Aorta (tissue), 5 donors: Measurements from ENCODE around the gene NXPE3. TPM values are rescaled to one million over a fixed set of nuclear protein-coding genes. Genes with fewer than 3 reads are reported as not detected.

ENCODE experiments used
- ATAC-seq: fragments of 200-7000 bp; cut with Tn5 transposase; one replicate; pipeline ENCODE4 v1.9.1; 2022; ENCODE audit warnings: moderate library complexity; ENCODE audit not compliant: low FRiP score
- DNase-seq, 2 donors: peaks; one replicate each; pipeline ENCODE4 v3.0.0-alpha.2; 2020
- H3K27ac ChIP-seq, 2 donors: one replicate each; pipeline ENCODE4 v1.5.1; 2013; ENCODE audit warnings: low read length in 2 of 2, mild to moderate bottlenecking in 2 of 2, moderate library complexity in 2 of 2, control low read depth in 1 of 2, inconsistent platforms in 1 of 2, low read depth in 1 of 2
- H3K27me3 ChIP-seq, 2 donors: one replicate each; pipeline ENCODE4 v1.6.1; 2013; ENCODE audit warnings: control low read depth in 1 of 2, low read length in 1 of 2, mild to moderate bottlenecking in 1 of 2, moderate library complexity in 1 of 2; ENCODE audit not compliant: insufficient read depth in 2 of 2, control insufficient read depth in 1 of 2
- H3K36me3 ChIP-seq, 2 donors: one replicate each; pipeline ENCODE4 v1.6.1; 2013; ENCODE audit warnings: control low read depth in 1 of 2, low read length in 1 of 2, mild to moderate bottlenecking in 1 of 2; ENCODE audit not compliant: insufficient read depth in 2 of 2, control insufficient read depth in 1 of 2
- H3K4me1 ChIP-seq, 2 donors: one replicate each; pipeline ENCODE4 v1.6.1; 2013; ENCODE audit warnings: low read length in 2 of 2, control low read depth in 1 of 2, mild to moderate bottlenecking in 1 of 2, moderate library complexity in 1 of 2; ENCODE audit not compliant: insufficient read depth in 2 of 2, control insufficient read depth in 1 of 2
- H3K4me3 ChIP-seq, 2 donors: one replicate each; pipeline ENCODE4 v1.5.1; 2013; ENCODE audit warnings: low read length in 2 of 2, control low read depth in 1 of 2, mild to moderate bottlenecking in 1 of 2
- H3K9me3 ChIP-seq: one replicate; pipeline ENCODE4 v1.6.1; 2013; ENCODE audit warnings: mild to moderate bottlenecking, low read length; ENCODE audit not compliant: control insufficient read depth
- WGBS, 2 donors: extraction: QIAGEN DNeasy Blood & Tissue Kit; methylation state at CpG; one replicate each; pipeline ENCODE4 v1.1.7; 2013; 5-methylcytosine and 5-hydroxymethylcytosine counted together
- intact Hi-C, 2 donors: fragments of 100-400 bp; cut with DNase I; formaldehyde crosslinking; loops; one replicate each; pipeline versions ENCODE4 v1.14.2 to v1.15.0; 2022
- polyA plus RNA-seq, 2 donors: library from polyadenylated mRNA; stranded (reverse); fragments of 200-250 nt; gene quantifications; one replicate each; pipeline ENCODE4 v1.2.3, GENCODE V29; 2013
- total RNA-seq, 2 donors: library from RNA; stranded (reverse); fragmentation: NEBNext Ultra II Directional; extraction: Animal tissue kit (Norgen Biotek cat#: 25700); gene quantifications; one replicate each; pipeline ENCODE4 v1.2.1, GENCODE V29; 2021
- donor health status: healthy with polysubstance abuse.
- donor health status: Bipolar disorder and iron deficiency.
- donor health status: DM: no; HTN: no; CAD: no.
- donor health status: DM: no; HTN: no; CAD: no.
- donor health status: DM: yes; HTN: yes; CAD: no.

NXPE3 gene
- total and polyA plus RNA-seq, 4 donors = 6.4 to 27.2 (median 18.1) TPM

DNA sequence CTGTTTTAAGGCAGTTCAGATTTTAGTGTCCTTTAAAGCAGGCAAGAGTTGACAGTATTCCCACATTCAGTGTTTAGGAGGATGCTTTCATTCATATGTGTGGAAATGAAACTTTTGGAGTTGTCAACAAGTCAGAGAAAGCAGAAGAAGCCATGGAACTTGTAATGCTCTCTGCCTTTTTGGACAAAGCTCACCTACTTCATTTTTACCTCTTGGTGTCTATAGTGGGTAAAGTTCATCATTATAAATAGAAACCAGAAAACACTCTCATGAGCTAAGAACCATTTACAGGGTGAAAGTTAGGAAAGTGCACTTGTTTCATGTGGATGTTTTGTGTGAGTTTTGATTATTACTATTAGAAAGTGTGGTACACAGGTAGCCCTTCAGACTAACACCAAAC lies 61.1 kb downstream of the NXPE3 start:
- H3K4me3 ChIP-seq = no peak overlapping the region
- H3K27me3 ChIP-seq = no peaks in the 10 kb centered on the region
- intact Hi-C loops = no loop called here
- no peak overlapping the region for H3K27ac ChIP-seq
- ATAC-seq (no peak), DNase-seq (no peak)
- H3K36me3 ChIP-seq = no peaks in the 10 kb centered on the region
- H3K9me3 ChIP-seq = no peaks in the 10 kb centered on the region
- no peaks in the 10 kb centered on the region for H3K4me1 ChIP-seq

DNA sequence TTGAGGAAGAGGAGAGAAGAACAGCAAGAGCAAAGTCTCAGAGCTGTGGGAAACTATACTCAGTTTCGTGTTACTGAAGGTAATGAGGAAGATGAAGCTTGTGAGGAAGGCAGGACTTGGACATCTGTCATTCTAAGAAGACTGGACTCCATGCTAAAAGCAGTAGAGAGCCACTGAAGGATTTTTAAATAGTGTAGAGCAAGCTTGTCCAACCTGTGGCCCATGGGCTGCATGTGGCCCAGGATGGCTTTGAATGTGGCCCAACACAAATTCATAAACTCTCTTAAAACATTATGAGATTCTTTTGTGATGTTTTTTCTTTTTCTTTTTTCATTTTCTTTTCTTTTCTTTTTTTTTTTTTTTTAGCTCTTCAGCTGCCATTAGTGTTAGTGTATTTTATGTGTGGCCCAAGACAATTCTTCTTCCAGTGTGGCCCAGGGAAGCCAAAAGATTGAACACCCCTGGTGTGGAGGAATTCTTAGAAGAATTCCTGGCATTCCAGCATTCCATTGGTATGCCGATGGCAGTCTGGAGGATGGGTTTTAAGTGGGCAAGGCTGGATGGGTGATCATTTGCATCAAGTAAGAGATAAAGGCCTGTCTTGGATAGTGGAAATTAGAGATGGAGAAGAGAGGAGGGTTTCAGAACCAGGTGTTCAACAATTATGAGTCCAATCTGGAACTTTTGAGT lies 63.4 kb downstream of the NXPE3 start:
- no peaks in the 10 kb centered on the region for H3K9me3 ChIP-seq
- intact Hi-C loops = no loop called here
- no peak overlapping the region for H3K27ac ChIP-seq
- H3K4me3 ChIP-seq = no peak overlapping the region
- 65% methylated on average over 2 of the region's 2 CpGs for WGBS, 2 donors
- no peaks in the 10 kb centered on the region for H3K27me3 ChIP-seq
- H3K36me3 ChIP-seq = no peaks in the 10 kb centered on the region
- ATAC-seq = no peak
- H3K4me1 ChIP-seq = no peaks in the 10 kb centered on the region
- DNase-seq = no peak

DNA sequence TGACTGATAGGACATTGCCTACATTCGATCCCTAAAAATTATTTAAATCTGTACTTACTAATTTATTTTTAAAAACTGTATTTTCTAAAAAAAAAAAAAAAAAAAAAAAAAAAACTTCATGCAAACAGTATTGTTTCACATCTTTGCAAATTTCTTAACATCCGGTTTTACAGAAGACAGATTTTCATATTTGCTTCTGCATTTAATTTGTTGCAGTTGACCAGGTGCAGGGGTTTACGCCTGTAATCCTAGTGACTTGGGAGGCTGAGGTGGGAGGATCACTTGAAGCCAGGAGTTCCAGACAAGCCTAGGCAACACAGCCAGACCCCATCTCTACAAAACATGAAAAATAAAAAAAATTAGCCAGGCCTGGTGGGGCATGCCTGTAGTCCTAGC lies 63.9 kb downstream of the NXPE3 start:
- ATAC-seq = no peak
- H3K9me3 ChIP-seq = no peaks in the 10 kb centered on the region
- no peaks in the 10 kb centered on the region for H3K36me3 ChIP-seq
- WGBS, 2 donors = 82 to 95% methylated on average over 3 of the region's 3 CpGs
- no peaks in the 10 kb centered on the region for H3K27me3 ChIP-seq
- H3K4me1 ChIP-seq = no peaks in the 10 kb centered on the region
- intact Hi-C loops = no loop called here
- no peak for DNase-seq
- H3K27ac ChIP-seq = no peak overlapping the region
- no peak overlapping the region for H3K4me3 ChIP-seq

DNA sequence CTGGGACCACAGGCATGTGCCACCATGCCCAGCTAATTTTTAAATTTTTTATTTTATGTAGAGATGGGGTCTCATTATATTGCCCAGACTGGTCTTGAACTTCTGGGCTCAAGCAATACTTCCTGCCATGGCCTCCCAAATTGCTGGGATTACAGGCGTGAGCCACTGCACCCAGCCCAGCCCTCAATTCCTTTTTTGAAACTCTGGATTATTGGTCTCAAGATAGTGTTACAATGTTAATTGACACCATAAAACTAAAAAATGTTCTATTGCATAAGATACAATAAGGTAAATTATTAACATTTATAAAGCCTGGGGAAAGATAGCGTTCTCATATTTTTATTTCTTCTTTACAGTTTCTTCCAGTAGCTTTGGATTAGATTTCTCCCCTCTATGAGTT lies 66.4 kb downstream of the NXPE3 start:
- H3K9me3 ChIP-seq = no peaks in the 10 kb centered on the region
- H3K36me3 ChIP-seq = no peaks in the 10 kb centered on the region
- ATAC-seq (no peak), DNase-seq (no peak)
- no peak overlapping the region for H3K27ac ChIP-seq
- WGBS, 2 donors = 97 to 98% methylated on average over 2 of the region's 2 CpGs
- no peak overlapping the region for H3K4me3 ChIP-seq
- intact Hi-C loops = loop anchor here in 1 of 2 donors (5.0 kb wide), 1 partner anchor 33 kb away; no protein-coding TSS in a partner anchor
- H3K27me3 ChIP-seq = peaks cover 0 to 2% of the 10 kb centered on the region in 2 donors
- no peaks in the 10 kb centered on the region for H3K4me1 ChIP-seq

DNA sequence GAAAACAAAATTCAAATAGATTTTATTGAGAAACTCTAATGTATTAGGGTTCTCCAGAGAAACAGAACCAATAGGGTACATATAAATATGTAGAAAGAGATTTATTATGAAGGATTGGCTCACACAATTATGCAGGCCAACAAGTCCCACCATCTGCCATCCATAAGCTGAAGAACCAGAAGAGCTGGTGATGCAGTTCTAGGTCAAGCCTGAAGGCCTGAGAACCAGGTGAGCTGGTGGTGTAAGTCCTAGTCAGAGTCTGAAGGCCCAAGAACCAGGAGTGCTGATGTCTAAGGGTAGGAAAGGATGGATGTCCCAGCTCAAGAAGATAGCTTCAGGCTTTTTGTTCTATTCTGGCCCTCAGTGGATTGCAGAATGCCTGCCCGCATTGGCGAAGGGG lies 67.7 kb downstream of the NXPE3 start:
- Histone ChIP-seq H3K4me3 (no peak overlapping the region), H3K4me1 (no peaks in the 10 kb centered on the region), H3K9me3 (no peaks in the 10 kb centered on the region), H3K27me3 (peaks cover 0 to 2% of the 10 kb centered on the region in 2 donors), H3K36me3 (no peaks in the 10 kb centered on the region), H3K27ac (no peak overlapping the region)
- ATAC-seq (no peak), DNase-seq (no peak)
- intact Hi-C loops = loop anchor here in 1 of 2 donors (5.0 kb wide), 1 partner anchor 34 kb away; no protein-coding TSS in a partner anchor
- 99 to 100% methylated on average over 2 of the region's 2 CpGs for WGBS, 2 donors

DNA sequence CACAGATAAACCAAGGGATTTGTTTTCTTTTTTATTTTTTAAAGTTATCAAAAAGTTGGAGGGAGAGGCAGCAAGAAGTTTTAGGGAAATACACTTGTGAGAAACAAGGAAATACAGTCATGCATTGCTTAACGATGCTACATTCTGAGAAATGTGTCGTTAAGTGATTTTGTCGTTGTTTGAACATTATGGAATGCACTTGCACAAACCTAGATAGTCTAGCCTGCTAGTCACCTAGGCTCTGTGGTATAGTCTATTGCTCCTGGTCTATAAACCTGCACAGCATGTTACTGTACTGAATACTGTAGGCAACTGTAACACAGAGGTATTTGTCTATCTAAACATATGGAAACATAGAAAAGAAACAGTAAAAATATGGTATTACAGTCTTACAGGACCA lies 68.3 kb downstream of the NXPE3 start:
- intact Hi-C loops = loop anchor here in 1 of 2 donors (5.0 kb wide), 1 partner anchor 35 kb away; no protein-coding TSS in a partner anchor

DNA sequence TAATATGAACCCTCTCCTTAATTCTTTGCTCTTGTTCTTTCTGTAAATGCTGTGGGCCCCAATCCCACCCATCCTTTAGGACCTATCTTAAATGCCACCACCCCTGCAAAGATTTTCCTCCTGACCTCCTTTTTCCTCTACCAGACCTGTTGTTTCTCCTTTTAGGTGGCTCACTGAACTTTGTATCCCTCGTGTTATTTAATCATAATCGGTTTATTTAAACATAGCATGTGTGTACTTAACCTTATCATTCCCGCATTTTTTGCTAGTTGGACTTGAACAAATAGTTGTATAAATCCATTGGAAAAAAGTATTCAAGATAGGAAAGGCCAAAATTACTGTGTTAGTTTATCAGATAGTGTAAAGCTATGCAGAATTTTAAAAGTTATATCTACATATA lies 69.3 kb downstream of the NXPE3 start:
- Histone ChIP-seq H3K27me3 (peaks cover 0 to 2% of the 10 kb centered on the region in 2 donors), H3K4me1 (peaks cover 2 to 5% of the 10 kb centered on the region in 2 donors), H3K36me3 (peaks cover 2 to 5% of the 10 kb centered on the region in 2 donors), H3K4me3 (no peak overlapping the region), H3K27ac (peak overlapping the region; percentile 30 to 88), H3K9me3 (no peaks in the 10 kb centered on the region)
- intact Hi-C loops = loop anchor here in 1 of 2 donors (2.0 to 5.0 kb wide), 2 partner anchors 20 to 36 kb away; no protein-coding TSS in a partner anchor
- ATAC-seq = no peak
- 9 to 10% methylated on average over 3 of the region's 3 CpGs for WGBS, 2 donors
- no peak for DNase-seq

More for the DNA sequence above, 68.3 kb downstream of the NXPE3 start:
- WGBS, 2 donors = 90 to 93% methylated on average over 3 of the region's 3 CpGs
- ATAC-seq (no peak), DNase-seq (no peak)
- no peak overlapping the region for H3K4me3 ChIP-seq
- H3K27me3 ChIP-seq = peaks cover 0 to 2% of the 10 kb centered on the region in 2 donors
- peaks cover 0 to 5% of the 10 kb centered on the region in 2 donors for H3K4me1 ChIP-seq
- peak overlapping the region in 1 of 2 donors; percentile 21 for H3K27ac ChIP-seq
- H3K36me3 ChIP-seq = no peaks in the 10 kb centered on the region
- no peaks in the 10 kb centered on the region for H3K9me3 ChIP-seq

DNA sequence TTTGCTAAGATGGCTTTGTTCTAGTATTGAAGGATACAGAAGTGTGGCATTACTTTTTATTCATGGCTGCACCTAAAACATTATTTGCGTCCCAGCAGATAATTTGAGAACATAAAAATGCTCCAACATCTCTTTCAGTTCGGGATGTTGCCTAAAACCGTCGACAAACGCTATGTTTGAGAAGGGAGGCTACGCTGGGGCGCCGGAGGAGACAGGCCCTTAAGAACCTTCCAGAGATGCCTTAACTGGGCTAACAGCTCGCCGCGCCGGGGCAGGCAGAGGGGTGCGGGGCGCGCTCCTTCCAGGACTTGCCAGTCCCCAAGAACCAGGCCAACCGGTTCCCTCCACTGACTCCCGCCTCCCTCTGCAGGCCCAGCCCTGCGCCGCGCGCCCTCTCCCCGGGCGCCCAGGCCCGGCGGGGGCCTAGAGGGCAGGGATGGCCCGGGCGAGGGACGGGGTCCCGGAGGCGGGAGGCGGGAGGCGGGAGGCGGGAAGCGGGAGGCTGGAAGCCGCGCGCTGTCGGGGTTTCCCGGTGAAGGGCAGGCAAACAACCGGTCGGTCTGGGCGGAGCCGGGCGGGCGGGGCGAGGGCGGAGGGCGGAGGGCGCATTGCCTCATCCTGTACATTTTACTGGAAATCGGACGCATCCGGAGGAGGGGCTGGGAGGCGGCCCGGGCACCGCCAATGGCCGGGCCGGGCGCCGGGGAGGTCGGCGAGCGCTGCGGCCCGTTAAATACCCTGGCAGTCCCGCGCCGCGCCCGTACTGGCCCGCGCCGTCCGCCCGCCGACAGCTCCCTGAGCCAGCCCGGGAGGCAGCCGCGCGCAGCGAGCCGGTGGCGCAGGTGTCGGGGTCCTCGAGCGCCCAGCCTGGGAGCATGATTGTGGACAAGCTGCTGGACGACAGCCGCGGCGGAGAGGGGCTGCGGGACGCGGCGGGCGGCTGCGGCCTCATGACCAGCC lies 70.0 kb downstream of the NXPE3 start, which contains the start of gene NFKBIZ:
NFKBIZ (plus strand) TSS at position 761 of the 960 bp plus-strand sequence; CDS start at position 876, 115 bp downstream.
- intact Hi-C loops = loop anchor here in 1 of 2 donors (2.0 to 5.0 kb wide), 2 partner anchors 20 to 37 kb away; no protein-coding TSS in a partner anchor
- Histone ChIP-seq H3K36me3 (peaks cover 4 to 5% of the 10 kb centered on the region in 2 donors), H3K27me3 (peaks cover 0 to 2% of the 10 kb centered on the region in 2 donors), H3K4me1 (peaks cover 4 to 5% of the 10 kb centered on the region in 2 donors), H3K9me3 (no peaks in the 10 kb centered on the region), H3K4me3 (peak within 1 kb of the TSS; percentile 94 to 100), H3K27ac (peak within 1 kb of the TSS; percentile 99 to 100)
- WGBS, 2 donors = 1% methylated on average over 70 to 95 of the region's 95 CpGs
- DNase-seq (peak; percentile 98 to 99), ATAC-seq (peak; percentile 96)
